HEK293 (cell line): ENCODE results near the gene FOXP1.
A peak's percentile ranks its signal among the peaks of the same experiment; 100 is the strongest.

Experiments
- CTCF ChIA-PET: fragments of 350-600 bp; formaldehyde crosslinking; extraction: SDS; loops from one replicate; lab custom pipeline; 2021; ENCODE audit warnings: antibody characterized with exemption; lab: Yijun Ruan, JAX
- POLR2A ChIA-PET: fragments of 300-600 bp; formaldehyde crosslinking; extraction: SDS; loops from one replicate; lab custom pipeline; 2020; ENCODE audit warnings: antibody characterized with exemption, inconsistent platforms; lab: Yijun Ruan, JAX
- H3K27ac ChIP-seq: fragments of 200-500 bp; sonication (Bioruptor generic); 2 replicates; pipeline ENCODE4 v1.5.1; 2014; ENCODE audit warnings: low read depth, low read length, control low read depth, inconsistent platforms; ENCODE audit errors: extremely low read depth
- H3K36me3 ChIP-seq, 2 experiments: fragments of 200-500 bp in 1 of 2; sonication (Bioruptor generic) in 1 of 2; 1 replicate in 1 of 2; 2 replicates in 1 of 2; pipeline ENCODE4 v1.5.1; 2014 to 2017; ENCODE audit warnings: inconsistent platforms in 2 of 2, low read length in 2 of 2; ENCODE audit not compliant: control insufficient read depth in 2 of 2, insufficient read depth in 1 of 2
- H3K4me1 ChIP-seq: fragments of 200-500 bp; sonication (Bioruptor generic); 2 replicates; pipeline ENCODE4 v1.5.1; 2014; ENCODE audit warnings: mild to moderate bottlenecking, low read length, inconsistent platforms; ENCODE audit not compliant: control insufficient read depth, insufficient read depth
- H3K4me3 ChIP-seq: 2 replicates; pipeline ENCODE4 v1.5.1; 2011; ENCODE audit warnings: low read depth, mild to moderate bottlenecking, control low read depth, low read length, moderate library complexity
- H3K9me3 ChIP-seq: fragments of 200-500 bp; sonication (Bioruptor generic); 2 replicates; pipeline ENCODE4 v1.5.1; 2014; ENCODE audit warnings: low read depth, low read length, inconsistent platforms; ENCODE audit not compliant: control insufficient read depth, insufficient read depth
- CTCF ChIP-seq: fragments of 450-650 bp; formaldehyde crosslinking; IDR thresholded peaks from 2 replicates; pipeline ENCODE4 v1.5.1; 2016; ENCODE audit warnings: missing biosample characterization, missing genetic modification characterization
- FEZF1 ChIP-seq: fragments of 450-650 bp; formaldehyde crosslinking; IDR thresholded peaks from 2 replicates; pipeline ENCODE4 v1.5.1; 2016; ENCODE audit warnings: missing biosample characterization, missing genetic modification characterization
- KLF1 ChIP-seq: fragments of 450-650 bp; formaldehyde crosslinking; IDR thresholded peaks from 2 replicates; pipeline ENCODE4 v1.5.1; 2016; ENCODE audit warnings: missing biosample characterization, missing genetic modification characterization
- PRDM1 ChIP-seq: fragments of 450-650 bp; formaldehyde crosslinking; IDR thresholded peaks from 2 replicates; pipeline ENCODE4; 2016; ENCODE audit warnings: missing biosample characterization, missing genetic modification characterization
- PRDM6 ChIP-seq: fragments of 450-650 bp; formaldehyde crosslinking; IDR thresholded peaks from 2 replicates; pipeline ENCODE4 v1.5.1; 2017; ENCODE audit warnings: missing biosample characterization, missing genetic modification characterization
- SP7 ChIP-seq: fragments of 450-650 bp; formaldehyde crosslinking; IDR thresholded peaks from 2 replicates; pipeline ENCODE4 v1.5.1; 2016; ENCODE audit warnings: missing biosample characterization, missing genetic modification characterization
- TRIM28 ChIP-seq: IDR thresholded peaks from 2 replicates; pipeline ENCODE4 v1.6.1; 2011; ENCODE audit warnings: low read length, control low read depth, borderline replicate concordance
- ZBTB11 ChIP-seq: fragments of 450-650 bp; formaldehyde crosslinking; conservative IDR thresholded peaks from 2 replicates; pipeline ENCODE4 v1.5.1; 2016; ENCODE audit warnings: low read depth, missing biosample characterization, missing genetic modification characterization
- ZBTB17 ChIP-seq: fragments of 450-650 bp; formaldehyde crosslinking; IDR thresholded peaks from 2 replicates; pipeline ENCODE4 v1.5.1; 2016; ENCODE audit warnings: missing biosample characterization, missing genetic modification characterization
- ZBTB20 ChIP-seq: fragments of 450-650 bp; formaldehyde crosslinking; IDR thresholded peaks from 2 replicates; pipeline ENCODE4 v1.5.1; 2016; ENCODE audit warnings: missing biosample characterization, missing genetic modification characterization
- ZBTB6 ChIP-seq: fragments of 450-650 bp; formaldehyde crosslinking; IDR thresholded peaks from 2 replicates; pipeline ENCODE4 v1.5.1; 2017; ENCODE audit warnings: missing biosample characterization, missing genetic modification characterization
- ZFP69B ChIP-seq: fragments of 450-650 bp; formaldehyde crosslinking; IDR thresholded peaks from 2 replicates; pipeline ENCODE4 v1.5.1; 2016; ENCODE audit warnings: missing biosample characterization, missing genetic modification characterization
- ZNF155 ChIP-seq: fragments of 450-650 bp; formaldehyde crosslinking; IDR thresholded peaks from 2 replicates; pipeline ENCODE4 v1.5.1; 2016; ENCODE audit warnings: missing biosample characterization, missing genetic modification characterization
- ZNF16 ChIP-seq: fragments of 450-650 bp; formaldehyde crosslinking; IDR thresholded peaks from 2 replicates; pipeline ENCODE4 v1.5.1; 2016; ENCODE audit warnings: low read depth, missing biosample characterization, missing genetic modification characterization
- ZNF2 ChIP-seq: fragments of 450-650 bp; formaldehyde crosslinking; IDR thresholded peaks from 2 replicates; pipeline ENCODE4 v1.5.1; 2016; ENCODE audit warnings: missing biosample characterization, missing genetic modification characterization
- ZNF302 ChIP-seq: fragments of 450-650 bp; formaldehyde crosslinking; IDR thresholded peaks from 2 replicates; pipeline ENCODE4 v1.5.1; 2016; ENCODE audit warnings: missing biosample characterization, missing genetic modification characterization, low read depth
- ZNF324 ChIP-seq: fragments of 450-650 bp; formaldehyde crosslinking; IDR thresholded peaks from 2 replicates; pipeline ENCODE4 v1.5.1; 2016; ENCODE audit warnings: missing biosample characterization, missing genetic modification characterization
- ZNF362 ChIP-seq: fragments of 450-650 bp; formaldehyde crosslinking; IDR thresholded peaks from 2 replicates; pipeline ENCODE4 v1.5.1; 2016; ENCODE audit warnings: missing biosample characterization, missing genetic modification characterization
- ZNF391 ChIP-seq: fragments of 450-650 bp; formaldehyde crosslinking; IDR thresholded peaks from 2 replicates; pipeline ENCODE4 v1.5.1; 2016; ENCODE audit warnings: low read depth, missing biosample characterization, missing genetic modification characterization, borderline replicate concordance
- ZNF571 ChIP-seq: fragments of 450-650 bp; formaldehyde crosslinking; IDR thresholded peaks from 2 replicates; pipeline ENCODE4 v1.5.0; 2017; ENCODE audit warnings: missing biosample characterization, missing genetic modification characterization
- ZNF792 ChIP-seq: fragments of 450-650 bp; formaldehyde crosslinking; IDR thresholded peaks from 2 replicates; pipeline ENCODE4 v1.5.1; 2016; ENCODE audit warnings: missing biosample characterization, missing genetic modification characterization

Gene FOXP1

GRCh38 chr3:71062952-71063772 is 520.4 kb downstream of the FOXP1 start:
- H3K4me1 ChIP-seq = peaks cover 10% of the 10 kb centered on the region; the same call in 1 of the 2 replicates
- POLR2A ChIA-PET = no interaction called here

More at GRCh38 chr3:71062952-71063772, 520.4 kb downstream of the FOXP1 start:
- no peaks in the 10 kb centered on the region for H3K9me3 ChIP-seq
- CTCF ChIA-PET = interaction anchor here (0.6 to 2.2 kb wide), 2 partner anchors 523 to 524 kb away, joined by 3 to 5 read pairs; no protein-coding TSS in a partner anchor
- H3K27ac ChIP-seq = no peak overlapping the region
- peak overlapping the region; percentile 58 for H3K4me3 ChIP-seq
- no peaks in the 10 kb centered on the region for H3K36me3 ChIP-seq
- TF ChIP-seq ZBTB11 (tag by site-specific recombination) = no peak
- no peak for TF ChIP-seq ZNF792 (tag by site-specific recombination)
- TF ChIP-seq ZBTB17 (tag by site-specific recombination) = no peak
- no peak for TF ChIP-seq CTCF (tag by site-specific recombination)
- no peak for TF ChIP-seq ZNF324
- no peak for TF ChIP-seq ZFP69B
- TF ChIP-seq PRDM6 (tag by site-specific recombination) = peak; percentile 18; the same call in 1 of the 2 replicates
- TF ChIP-seq ZNF391 = no peak
- TF ChIP-seq ZNF302 = no peak
- peak; percentile 53 for TF ChIP-seq SP7 (tag by site-specific recombination)
- no peak for TF ChIP-seq ZNF362
- TF ChIP-seq FEZF1 (tag by site-specific recombination) = peak; percentile 56
- peak; percentile 59 for TF ChIP-seq PRDM1 (tag by site-specific recombination)
- TF ChIP-seq ZNF2 (tag by site-specific recombination) = no peak
- TF ChIP-seq ZBTB6 = no peak
- 0 out of 2 replicates have a peak, but pooled peaks have one; percentile 15 for TF ChIP-seq ZBTB20 (tag by site-specific recombination)
- no peak for TF ChIP-seq KLF1
- no peak for TF ChIP-seq ZNF571
- no peak for TF ChIP-seq ZNF16
- TF ChIP-seq TRIM28 = peak; percentile 49; the same call in 1 of the 2 replicates
- no peak for TF ChIP-seq ZNF155 (tag by site-specific recombination)
- TF ChIP-seq, all 188 proteins: peak for 6
